Progenitor cell of endocrine pancreas (in vitro differentiated cells): ENCODE data around the gene ANO10. TPM values are rescaled to one million over a fixed set of nuclear protein-coding genes. Genes with fewer than 3 reads are reported as not detected.

Source experiments
- DNase-seq: peaks from one replicate; pipeline ENCODE4 v3.0.0; 2021; ENCODE audit warnings: low spot score; ENCODE audit not compliant: unreplicated experiment
- H3K27ac Mint-ChIP-seq: 2 replicates; pipeline ENCODE4 v1.8.0; 2021; ENCODE audit warnings: mild to moderate bottlenecking, moderate library complexity, mixed read lengths
- H3K27me3 Mint-ChIP-seq: 2 replicates; pipeline ENCODE4 v1.8.0; 2021; ENCODE audit warnings: mixed read lengths
- H3K36me3 Mint-ChIP-seq: 2 replicates; pipeline ENCODE4 v1.8.0; 2022; ENCODE audit warnings: mixed read lengths; ENCODE audit not compliant: insufficient read depth
- H3K4me1 Mint-ChIP-seq: 2 replicates; pipeline ENCODE4 v1.8.0; 2021; ENCODE audit warnings: low read depth, mixed read lengths
- H3K4me3 Mint-ChIP-seq: 2 replicates; pipeline ENCODE4 v1.8.0; 2021; ENCODE audit warnings: low read depth, mild to moderate bottlenecking, moderate library complexity, mixed read lengths
- H3K9me3 Mint-ChIP-seq: 2 replicates; pipeline ENCODE4 v1.8.0; 2021; ENCODE audit warnings: low read depth, mixed read lengths
- CTCF ChIP-seq: fragments of 200-600 bp; sonication (generic); IDR thresholded peaks from one replicate; pipeline ENCODE4 v1.5.0; 2021; ENCODE audit warnings: antibody characterized with exemption, mild to moderate bottlenecking; ENCODE audit not compliant: unreplicated experiment
- total RNA-seq: library from RNA; stranded (reverse); gene quantifications from 2 replicates; pipeline ENCODE4 v1.2.1, GENCODE V29; 2021

ANO10 gene
- total RNA-seq, 1 donor from 2014 or later, result 30.1 TPM

- no peak for TF ChIP-seq CTCF
- no peak for DNase-seq
- Mint-ChIP-seq H3K9me3 (no peaks in the 10 kb centered on the region), H3K27me3 (no peaks in the 10 kb centered on the region), H3K4me1 (no peaks in the 10 kb centered on the region), H3K4me3 (no peak overlapping the region), H3K27ac (no peak overlapping the region), H3K36me3 (no peaks in the 10 kb centered on the region)
These were observed 250.3 kb downstream of the ANO10 start for GRCh38 chr3:43371494-43371893.

- no peak for TF ChIP-seq CTCF
- H3K4me1 Mint-ChIP-seq, result no peaks in the 10 kb centered on the region
- no peak overlapping the region for H3K27ac Mint-ChIP-seq
- DNase-seq, result no peak
- no peaks in the 10 kb centered on the region for H3K27me3 Mint-ChIP-seq
- peaks cover 1% of the 10 kb centered on the region for H3K36me3 Mint-ChIP-seq
- no peaks in the 10 kb centered on the region for H3K9me3 Mint-ChIP-seq
- no peak overlapping the region for H3K4me3 Mint-ChIP-seq
These were observed 251.4 kb downstream of the ANO10 start for GRCh38 chr3:43370293-43370980.

GRCh38 chr3:43369404-43370292 is 252.2 kb downstream of the ANO10 start:
- Mint-ChIP-seq H3K36me3 (peaks cover 1% of the 10 kb centered on the region), H3K27me3 (no peaks in the 10 kb centered on the region), H3K4me1 (no peaks in the 10 kb centered on the region), H3K9me3 (no peaks in the 10 kb centered on the region), H3K4me3 (no peak overlapping the region), H3K27ac (no peak overlapping the region)
- no peak for TF ChIP-seq CTCF
- no peak for DNase-seq

- no peak for DNase-seq
- Mint-ChIP-seq H3K27ac (no peak overlapping the region), H3K4me1 (no peaks in the 10 kb centered on the region), H3K9me3 (no peaks in the 10 kb centered on the region), H3K4me3 (no peak overlapping the region), H3K27me3 (no peaks in the 10 kb centered on the region), H3K36me3 (peaks cover 5% of the 10 kb centered on the region)
- TF ChIP-seq CTCF, result no peak
These were observed 254.9 kb downstream of the ANO10 start for GRCh38 chr3:43366885-43367284.

- no peak overlapping the region for H3K27ac Mint-ChIP-seq
- TF ChIP-seq CTCF, result no peak
- H3K36me3 Mint-ChIP-seq, result peaks cover 5% of the 10 kb centered on the region
- no peaks in the 10 kb centered on the region for H3K9me3 Mint-ChIP-seq
- no peak for DNase-seq
- H3K4me3 Mint-ChIP-seq, result no peak overlapping the region
- no peaks in the 10 kb centered on the region for H3K4me1 Mint-ChIP-seq
- no peaks in the 10 kb centered on the region for H3K27me3 Mint-ChIP-seq
These were observed 255.3 kb downstream of the ANO10 start for GRCh38 chr3:43366481-43366880.
